GM12878 (cell line): ENCODE results near the gene TMEM106A. TPM values are rescaled to one million over a fixed set of nuclear protein-coding genes. Genes with fewer than 3 reads are reported as not detected.
A peak's percentile ranks its signal among the peaks of the same experiment; 100 is the strongest.

Experiments
- BMI1 ChIP-seq: fragments of 450-650 bp; IDR thresholded peaks from 2 replicates; pipeline ENCODE4 v1.6.1; 2016; ENCODE audit warnings: mild to moderate bottlenecking, moderate library complexity, borderline replicate concordance
- CREB1 ChIP-seq: IDR thresholded peaks from 2 replicates; pipeline ENCODE4 v1.6.1; 2012; ENCODE audit warnings: low read depth, mild to moderate bottlenecking, inconsistent platforms
- GABPA ChIP-seq: IDR thresholded peaks from 2 replicates; pipeline ENCODE4 v1.6.1; 2014; ENCODE audit warnings: antibody characterized with exemption, low read depth, mild to moderate bottlenecking, inconsistent platforms
- IKZF1 ChIP-seq: fragments of 450-650 bp; conservative IDR thresholded peaks from 2 replicates; pipeline ENCODE4 v1.6.1; 2017; ENCODE audit warnings: antibody characterized with exemption, mild to moderate bottlenecking
- JUND ChIP-seq: IDR thresholded peaks from 2 replicates; pipeline ENCODE4 v1.6.1; 2012; ENCODE audit warnings: low read depth, mild to moderate bottlenecking, low read length, improper control_type of control experiment, moderate library complexity
- KLF5 ChIP-seq: fragments of 450-650 bp; IDR thresholded peaks from 2 replicates; pipeline ENCODE4 v1.6.1; 2014; ENCODE audit warnings: mild to moderate bottlenecking; ENCODE audit not compliant: partially characterized antibody
- MXI1 ChIP-seq: fragments of 150-350 bp; IDR thresholded peaks from 2 replicates; pipeline ENCODE4 v1.6.1; 2011; ENCODE audit warnings: low read depth, mild to moderate bottlenecking, inconsistent platforms, low read length, improper control_type of control experiment
- NFXL1 ChIP-seq: fragments of 450-650 bp; IDR thresholded peaks from 2 replicates; pipeline ENCODE4 v1.6.1; 2017; ENCODE audit warnings: antibody characterized with exemption, mild to moderate bottlenecking, borderline replicate concordance
- PML ChIP-seq: IDR thresholded peaks from 2 replicates; pipeline ENCODE4 v1.6.1; 2012; ENCODE audit warnings: low read length, inconsistent platforms
- RB1 ChIP-seq: fragments of 450-650 bp; formaldehyde crosslinking; IDR thresholded peaks from 2 replicates; pipeline ENCODE4 v1.6.1; 2017; ENCODE audit warnings: mild to moderate bottlenecking, borderline replicate concordance
- RCOR1 ChIP-seq: conservative IDR thresholded peaks from 2 replicates; pipeline ENCODE4 v1.6.1; 2012; ENCODE audit warnings: low read depth, low read length, improper control_type of control experiment
- SMAD5 ChIP-seq: IDR thresholded peaks from 2 replicates; pipeline ENCODE4 v1.6.1; 2016; ENCODE audit warnings: antibody characterized with exemption, low read depth
- SUZ12 ChIP-seq: fragments of 200-600 bp; sonication (generic); IDR thresholded peaks from one replicate; pipeline ENCODE4 v1.6.1; 2018; ENCODE audit warnings: antibody characterized with exemption, mild to moderate bottlenecking; ENCODE audit not compliant: unreplicated experiment
- TCF12 ChIP-seq: IDR thresholded peaks from 2 replicates; pipeline ENCODE4 v1.6.1; 2011; ENCODE audit warnings: low read depth, mild to moderate bottlenecking, low read length
- TCF7 ChIP-seq: IDR thresholded peaks from 2 replicates; pipeline ENCODE4 v1.6.1; 2014; ENCODE audit warnings: antibody characterized with exemption, borderline replicate concordance
- YBX1 ChIP-seq: fragments of 450-650 bp; IDR thresholded peaks from 2 replicates; pipeline ENCODE4 v1.6.1; 2016; ENCODE audit warnings: antibody characterized with exemption
- YY1 ChIP-seq: IDR thresholded peaks from 2 replicates; pipeline ENCODE4 v1.6.1; 2011; ENCODE audit warnings: low read depth, mild to moderate bottlenecking, low read length
- ZBED1 ChIP-seq: IDR thresholded peaks from 2 replicates; pipeline ENCODE4 v1.6.1; 2016; ENCODE audit warnings: borderline replicate concordance
- ZBTB33 ChIP-seq: fragments of 450-650 bp; IDR thresholded peaks from 2 replicates; pipeline ENCODE4 v1.6.1; 2017; ENCODE audit warnings: mild to moderate bottlenecking
- polyA plus RNA-seq, 11 experiments: library from polyadenylated mRNA; depleted of rRNA in 4 of 11; unstranded in 6 of 11; stranded (reverse) in 5 of 11; fragments of >200 nt; fragmentation: Nextera tagmentation in 4 of 11; fragmentation: Illumina TruSeq in 1 of 11; extraction: Ambion mirVana in 4 of 11; extraction: Trizol in 1 of 11; gene quantifications; 1 replicate in 1 of 11; 2 replicates in 10 of 11; pipeline versions ENCODE4 v1.2.1 to v1.2.3, GENCODE V29; 2011 to 2016; ENCODE audit warnings: inconsistent platforms in 2 of 11, missing spikeins in 2 of 11, low read depth in 1 of 11
- total RNA-seq, 4 experiments: library from RNA; depleted of rRNA in 3 of 4; stranded (reverse); fragments of >200 nt in 3 of 4; fragmentation: Illumina TruSeq in 1 of 4; extraction: Trizol in 1 of 4; gene quantifications; 2 replicates each; pipeline versions ENCODE4 v1.2.1 to v1.2.3, GENCODE V29; 2013 to 2021
- TF ChIP-seq, protein P1 (sequence below): fragments of 450-650 bp; IDR thresholded peaks from 2 replicates; pipeline ENCODE4 v1.6.1; 2018; ENCODE audit warnings: borderline replicate concordance, mild to moderate bottlenecking; ENCODE audit not compliant: partially characterized antibody
- TF ChIP-seq, protein P2 (sequence below): fragments of 450-650 bp; IDR thresholded peaks from 2 replicates; pipeline ENCODE4 v1.6.1; 2017; ENCODE audit warnings: mild to moderate bottlenecking, moderate library complexity

The TMEM106A gene
- total and polyA plus RNA-seq, 10 of the 15 experiments (the other 5 are each of a cell fraction or from before 2014, with no cell fraction given): 2.3 to 18.7 (median 9.3) TPM

- TF ChIP-seq, protein P1, sequence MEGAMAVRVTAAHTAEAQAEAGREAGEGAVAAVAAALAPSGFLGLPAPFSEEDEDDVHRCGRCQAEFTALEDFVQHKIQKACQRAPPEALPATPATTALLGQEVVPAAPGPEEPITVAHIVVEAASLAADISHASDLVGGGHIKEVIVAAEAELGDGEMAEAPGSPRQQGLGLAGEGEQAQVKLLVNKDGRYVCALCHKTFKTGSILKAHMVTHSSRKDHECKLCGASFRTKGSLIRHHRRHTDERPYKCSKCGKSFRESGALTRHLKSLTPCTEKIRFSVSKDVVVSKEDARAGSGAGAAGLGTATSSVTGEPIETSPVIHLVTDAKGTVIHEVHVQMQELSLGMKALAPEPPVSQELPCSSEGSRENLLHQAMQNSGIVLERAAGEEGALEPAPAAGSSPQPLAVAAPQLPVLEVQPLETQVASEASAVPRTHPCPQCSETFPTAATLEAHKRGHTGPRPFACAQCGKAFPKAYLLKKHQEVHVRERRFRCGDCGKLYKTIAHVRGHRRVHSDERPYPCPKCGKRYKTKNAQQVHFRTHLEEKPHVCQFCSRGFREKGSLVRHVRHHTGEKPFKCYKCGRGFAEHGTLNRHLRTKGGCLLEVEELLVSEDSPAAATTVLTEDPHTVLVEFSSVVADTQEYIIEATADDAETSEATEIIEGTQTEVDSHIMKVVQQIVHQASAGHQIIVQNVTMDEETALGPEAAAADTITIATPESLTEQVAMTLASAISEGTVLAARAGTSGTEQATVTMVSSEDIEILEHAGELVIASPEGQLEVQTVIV: peak; percentile 97
- TF ChIP-seq TCF12: no peak
- no peak for TF ChIP-seq ZBTB33
- TF ChIP-seq IKZF1: peak; percentile 71
- TF ChIP-seq YY1: no peak
- TF ChIP-seq RCOR1: no peak; the same call in 1 of the 2 replicates
- peak; percentile 99 for TF ChIP-seq CREB1
- TF ChIP-seq TCF7: no peak
- peak; percentile 88 for TF ChIP-seq GABPA
- no peak for TF ChIP-seq SUZ12
- TF ChIP-seq JUND: no peak
- TF ChIP-seq, protein P2, sequence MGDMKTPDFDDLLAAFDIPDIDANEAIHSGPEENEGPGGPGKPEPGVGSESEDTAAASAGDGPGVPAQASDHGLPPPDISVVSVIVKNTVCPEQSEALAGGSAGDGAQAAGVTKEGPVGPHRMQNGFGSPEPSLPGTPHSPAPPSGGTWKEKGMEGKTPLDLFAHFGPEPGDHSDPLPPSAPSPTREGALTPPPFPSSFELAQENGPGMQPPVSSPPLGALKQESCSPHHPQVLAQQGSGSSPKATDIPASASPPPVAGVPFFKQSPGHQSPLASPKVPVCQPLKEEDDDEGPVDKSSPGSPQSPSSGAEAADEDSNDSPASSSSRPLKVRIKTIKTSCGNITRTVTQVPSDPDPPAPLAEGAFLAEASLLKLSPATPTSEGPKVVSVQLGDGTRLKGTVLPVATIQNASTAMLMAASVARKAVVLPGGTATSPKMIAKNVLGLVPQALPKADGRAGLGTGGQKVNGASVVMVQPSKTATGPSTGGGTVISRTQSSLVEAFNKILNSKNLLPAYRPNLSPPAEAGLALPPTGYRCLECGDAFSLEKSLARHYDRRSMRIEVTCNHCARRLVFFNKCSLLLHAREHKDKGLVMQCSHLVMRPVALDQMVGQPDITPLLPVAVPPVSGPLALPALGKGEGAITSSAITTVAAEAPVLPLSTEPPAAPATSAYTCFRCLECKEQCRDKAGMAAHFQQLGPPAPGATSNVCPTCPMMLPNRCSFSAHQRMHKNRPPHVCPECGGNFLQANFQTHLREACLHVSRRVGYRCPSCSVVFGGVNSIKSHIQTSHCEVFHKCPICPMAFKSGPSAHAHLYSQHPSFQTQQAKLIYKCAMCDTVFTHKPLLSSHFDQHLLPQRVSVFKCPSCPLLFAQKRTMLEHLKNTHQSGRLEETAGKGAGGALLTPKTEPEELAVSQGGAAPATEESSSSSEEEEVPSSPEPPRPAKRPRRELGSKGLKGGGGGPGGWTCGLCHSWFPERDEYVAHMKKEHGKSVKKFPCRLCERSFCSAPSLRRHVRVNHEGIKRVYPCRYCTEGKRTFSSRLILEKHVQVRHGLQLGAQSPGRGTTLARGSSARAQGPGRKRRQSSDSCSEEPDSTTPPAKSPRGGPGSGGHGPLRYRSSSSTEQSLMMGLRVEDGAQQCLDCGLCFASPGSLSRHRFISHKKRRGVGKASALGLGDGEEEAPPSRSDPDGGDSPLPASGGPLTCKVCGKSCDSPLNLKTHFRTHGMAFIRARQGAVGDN: peak; percentile 68
- 0 out of 2 replicates have a peak, but pooled peaks have one; percentile 21 for TF ChIP-seq SMAD5
- TF ChIP-seq YBX1: peak; percentile 7; the same call in 1 of the 2 replicates
- peak; percentile 85; the same call in 1 of the 2 replicates for TF ChIP-seq MXI1
- TF ChIP-seq RB1: peak; percentile 44; the same call in 1 of the 2 replicates
- no peak for TF ChIP-seq ZBED1
- TF ChIP-seq BMI1: peak; percentile 96
- TF ChIP-seq NFXL1: no peak
- TF ChIP-seq KLF5: no peak
- peak; percentile 3; the same call in 1 of the 2 replicates for TF ChIP-seq PML
Measured at GRCh38 chr17:43170140-43170765, 41.4 kb upstream of the TMEM106A start (continued).
